Esophagus squamous epithelium (tissue), 5 donors: ENCODE results near the gene PLA2G2D. TPM values are rescaled to one million over a fixed set of nuclear protein-coding genes. Genes with fewer than 3 reads are reported as not detected.

Experiments used
- DNase-seq: peaks from one replicate; lab custom pipeline; 2025; lab: John Stamatoyannopoulos, UW
- H3K27ac ChIP-seq, 4 donors: fragments of 200-600 bp; sonication (generic); one replicate each; pipeline ENCODE4 v1.5.1; 2016 to 2019; ENCODE audit warnings: mild to moderate bottlenecking in 1 of 4
- H3K27me3 ChIP-seq, 4 donors: fragments of 200-600 bp; sonication (generic); 1 replicate in 3 of 4; 2 replicates in 1 of 4; pipeline versions ENCODE4 v1.5.1 to v1.6.0; 2017 to 2021; ENCODE audit warnings: antibody characterized with exemption in 1 of 4
- H3K36me3 ChIP-seq, 3 donors: fragments of 200-600 bp; sonication (generic); one replicate each; pipeline ENCODE4 v1.5.1; 2016 to 2019
- H3K4me1 ChIP-seq, 3 donors: fragments of 200-600 bp; sonication (generic); one replicate each; pipeline ENCODE4 v1.5.1; 2017 to 2019
- H3K4me3 ChIP-seq, 4 donors: fragments of 200-600 bp; sonication (generic); 1 replicate in 3 of 4; 2 replicates in 1 of 4; pipeline ENCODE4 v1.5.1; 2016 to 2019; ENCODE audit warnings: mild to moderate bottlenecking in 2 of 4, moderate library complexity in 1 of 4
- H3K9me3 ChIP-seq, 3 donors: fragments of 200-600 bp; sonication (generic); one replicate each; pipeline ENCODE4 v1.5.1; 2016 to 2019
- POLR2A ChIP-seq, 4 donors: fragments of 450-650 bp; IDR thresholded peaks; one replicate each; pipeline ENCODE4 v1.6.1; 2017; ENCODE audit warnings: antibody characterized with exemption in 4 of 4, mild to moderate bottlenecking in 4 of 4, moderate library complexity in 3 of 4
- WGBS, 2 donors: methylation state at CpG; one replicate each; pipeline ENCODE4 v1.1.5; 2018; 5-methylcytosine and 5-hydroxymethylcytosine counted together
- intact Hi-C: fragments of 100-400 bp; cut with DNase I; formaldehyde crosslinking; loops from one replicate; pipeline ENCODE4 v1.15.0; 2022
- total RNA-seq, 4 donors: library from RNA; depleted of rRNA; stranded (reverse); fragments of >200 nt; gene quantifications; one replicate each; pipeline ENCODE4 v1.1.0, GENCODE V29; 2016
- TF ChIP-seq, protein P1 (sequence below), 6 experiments: fragments of 450-650 bp in 4 of 6; fragments of 200-600 bp in 2 of 6; sonication (generic) in 2 of 6; IDR thresholded peaks; one replicate each; pipeline ENCODE4 v1.5.1; 2016 to 2019; ENCODE audit warnings: antibody characterized with exemption in 6 of 6, mild to moderate bottlenecking in 4 of 6, moderate library complexity in 4 of 6
- donor health status: DM: yes; HTN: yes; CAD: no.

Gene PLA2G2D
- total RNA-seq, 4 donors from 2014 or later = 0.19 TPM; not detected in 3

DNA sequence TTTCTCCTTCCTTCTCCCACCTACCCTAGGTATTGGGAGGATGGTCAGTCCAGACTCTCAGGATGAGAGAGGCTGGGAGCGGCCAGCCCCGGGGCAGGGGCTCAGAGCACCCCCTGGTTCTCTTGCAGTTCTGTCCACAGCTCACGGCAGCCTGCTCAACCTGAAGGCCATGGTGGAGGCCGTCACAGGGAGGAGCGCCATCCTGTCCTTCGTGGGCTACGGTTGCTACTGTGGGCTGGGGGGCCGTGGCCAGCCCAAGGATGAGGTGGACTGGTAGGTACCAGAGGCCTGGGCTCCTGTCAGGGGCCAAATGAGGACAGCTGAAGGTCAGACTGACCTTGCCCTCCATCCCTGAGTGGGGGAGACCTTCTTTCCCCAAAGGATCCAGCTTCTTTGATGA lies 24.0 kb upstream of the PLA2G2D start:
- H3K4me3 ChIP-seq = no peak overlapping the region
- H3K27me3 ChIP-seq = peaks cover 0 to 26% (median 0%) of the 10 kb centered on the region in 4 donors
- H3K36me3 ChIP-seq = no peaks in the 10 kb centered on the region
- no peak for DNase-seq
- WGBS, 2 donors = 100% methylated on average over 1 of the region's 8 CpGs; no CpG with 5 or more reads in 1 of the 2 donors
- no peak overlapping the region for H3K27ac ChIP-seq
- TF ChIP-seq, protein P1, sequence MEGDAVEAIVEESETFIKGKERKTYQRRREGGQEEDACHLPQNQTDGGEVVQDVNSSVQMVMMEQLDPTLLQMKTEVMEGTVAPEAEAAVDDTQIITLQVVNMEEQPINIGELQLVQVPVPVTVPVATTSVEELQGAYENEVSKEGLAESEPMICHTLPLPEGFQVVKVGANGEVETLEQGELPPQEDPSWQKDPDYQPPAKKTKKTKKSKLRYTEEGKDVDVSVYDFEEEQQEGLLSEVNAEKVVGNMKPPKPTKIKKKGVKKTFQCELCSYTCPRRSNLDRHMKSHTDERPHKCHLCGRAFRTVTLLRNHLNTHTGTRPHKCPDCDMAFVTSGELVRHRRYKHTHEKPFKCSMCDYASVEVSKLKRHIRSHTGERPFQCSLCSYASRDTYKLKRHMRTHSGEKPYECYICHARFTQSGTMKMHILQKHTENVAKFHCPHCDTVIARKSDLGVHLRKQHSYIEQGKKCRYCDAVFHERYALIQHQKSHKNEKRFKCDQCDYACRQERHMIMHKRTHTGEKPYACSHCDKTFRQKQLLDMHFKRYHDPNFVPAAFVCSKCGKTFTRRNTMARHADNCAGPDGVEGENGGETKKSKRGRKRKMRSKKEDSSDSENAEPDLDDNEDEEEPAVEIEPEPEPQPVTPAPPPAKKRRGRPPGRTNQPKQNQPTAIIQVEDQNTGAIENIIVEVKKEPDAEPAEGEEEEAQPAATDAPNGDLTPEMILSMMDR (IDR thresholded peaks at IDR 0.05) = no peak
- no peak for TF ChIP-seq POLR2A (IDR thresholded peaks at IDR 0.05)
- peaks cover 0 to 7% (median 0%) of the 10 kb centered on the region in 3 donors for H3K4me1 ChIP-seq
- intact Hi-C loops = no loop called here
- H3K9me3 ChIP-seq = no peaks in the 10 kb centered on the region

DNA sequence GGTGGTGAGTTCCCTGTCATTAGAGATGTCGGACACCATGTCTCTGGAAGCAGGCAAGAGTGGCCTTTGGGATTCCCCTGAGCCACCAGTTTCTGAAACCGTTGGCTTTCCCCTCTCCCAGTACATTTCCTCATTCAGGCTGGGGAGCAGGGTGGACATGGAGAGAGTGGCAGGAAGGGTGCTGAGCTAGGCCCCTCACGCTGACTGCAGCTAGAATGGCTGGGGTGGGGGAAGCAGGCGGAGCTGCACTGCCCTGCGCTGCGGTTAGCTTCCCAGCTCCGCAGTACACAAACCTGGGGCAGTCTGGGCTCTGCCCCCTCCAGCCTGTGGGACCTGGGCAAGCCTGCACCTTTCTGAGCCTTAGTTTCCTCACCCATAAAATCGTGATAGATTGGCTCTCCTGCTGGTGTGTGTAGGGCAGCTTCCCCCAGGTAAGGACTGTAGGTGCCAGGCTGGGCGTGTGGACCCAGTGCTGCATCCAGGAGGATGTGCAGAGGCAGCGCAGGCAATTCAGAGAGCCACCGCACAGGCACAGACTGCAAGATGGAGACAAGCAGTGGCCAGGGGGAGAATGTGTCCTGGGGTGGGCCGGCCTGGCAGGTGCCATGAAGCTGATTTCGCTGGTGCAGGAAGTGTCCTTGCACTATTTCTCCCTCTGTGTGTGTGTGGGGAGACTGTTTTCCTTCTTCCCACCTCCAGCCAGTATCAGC lies 22.8 kb upstream of the PLA2G2D start:
- Histone ChIP-seq H3K36me3 (no peaks in the 10 kb centered on the region), H3K9me3 (no peaks in the 10 kb centered on the region), H3K4me1 (peaks cover 0 to 11% (median 0%) of the 10 kb centered on the region in 3 donors), H3K27ac (no peak overlapping the region), H3K27me3 (peaks cover 0 to 33% (median 0%) of the 10 kb centered on the region in 4 donors), H3K4me3 (no peak overlapping the region)
- DNase-seq = no peak
- WGBS, 2 donors = 73 to 88% methylated on average over 4 to 7 of the region's 13 CpGs
- intact Hi-C loops = no loop called here
- TF ChIP-seq POLR2A (IDR thresholded peaks at IDR 0.05) = no peak

DNA sequence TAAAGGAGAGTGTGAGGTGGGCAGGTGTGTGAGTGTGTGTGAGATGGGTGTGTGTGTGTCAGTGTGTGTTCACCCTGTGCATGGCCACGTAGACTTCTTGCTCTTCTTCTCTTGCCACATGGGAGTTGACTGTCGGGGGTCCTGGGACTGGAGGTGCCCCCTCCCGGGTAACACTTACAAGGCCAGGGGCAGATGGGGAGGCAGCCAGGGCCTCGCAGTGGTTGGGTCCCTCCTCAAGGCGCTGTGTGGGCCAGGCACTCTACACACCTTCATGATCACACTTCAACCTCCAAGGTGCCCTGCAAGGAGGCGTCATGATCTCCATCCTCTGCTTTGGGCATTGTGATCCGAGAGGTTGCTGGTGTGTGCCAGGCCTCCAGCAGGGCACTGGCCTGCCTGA lies 22.1 kb upstream of the PLA2G2D start:
- 80 to 88% methylated on average over 2 to 4 of the region's 7 CpGs for WGBS, 2 donors
- Histone ChIP-seq H3K9me3 (no peaks in the 10 kb centered on the region), H3K27ac (no peak overlapping the region), H3K4me1 (peaks cover 0 to 18% (median 0%) of the 10 kb centered on the region in 3 donors), H3K4me3 (no peak overlapping the region), H3K27me3 (peaks cover 0 to 35% (median 0%) of the 10 kb centered on the region in 4 donors), H3K36me3 (no peaks in the 10 kb centered on the region)
- no peak for DNase-seq
- intact Hi-C loops = no loop called here
- TF ChIP-seq POLR2A (IDR thresholded peaks at IDR 0.05) = no peak
- TF ChIP-seq, protein P1 (IDR thresholded peaks at IDR 0.05) = no peak

DNA sequence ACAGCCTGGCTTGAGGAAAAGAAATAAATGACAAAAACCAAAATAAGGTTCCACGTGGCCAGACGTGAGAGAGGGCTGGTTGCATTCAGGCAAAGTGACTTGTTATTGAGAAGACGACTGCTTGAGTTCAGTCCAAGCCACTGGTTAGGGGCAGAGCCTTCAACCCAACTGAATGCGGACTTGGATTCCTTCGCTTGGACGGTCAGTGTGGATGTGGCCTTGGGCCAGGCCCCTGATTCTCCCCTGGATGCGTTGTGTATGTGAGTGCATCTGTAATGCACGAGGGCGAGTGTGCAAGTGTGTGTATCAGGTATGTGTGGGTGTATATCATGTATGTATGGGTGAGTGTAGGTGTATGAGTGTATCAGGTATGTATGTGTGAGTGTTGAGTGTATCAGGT lies 21.7 kb upstream of the PLA2G2D start:
- Histone ChIP-seq H3K9me3 (no peaks in the 10 kb centered on the region), H3K36me3 (no peaks in the 10 kb centered on the region), H3K27me3 (peaks cover 0 to 35% (median 0%) of the 10 kb centered on the region in 4 donors), H3K27ac (no peak overlapping the region), H3K4me1 (peaks cover 0 to 21% (median 0%) of the 10 kb centered on the region in 3 donors), H3K4me3 (no peak overlapping the region)
- no peak for TF ChIP-seq POLR2A (IDR thresholded peaks at IDR 0.05)
- TF ChIP-seq, protein P1 (IDR thresholded peaks at IDR 0.05) = no peak
- no peak for DNase-seq
- intact Hi-C loops = no loop called here
- WGBS, 2 donors = 82 to 83% methylated on average over 9 of the region's 9 CpGs

DNA sequence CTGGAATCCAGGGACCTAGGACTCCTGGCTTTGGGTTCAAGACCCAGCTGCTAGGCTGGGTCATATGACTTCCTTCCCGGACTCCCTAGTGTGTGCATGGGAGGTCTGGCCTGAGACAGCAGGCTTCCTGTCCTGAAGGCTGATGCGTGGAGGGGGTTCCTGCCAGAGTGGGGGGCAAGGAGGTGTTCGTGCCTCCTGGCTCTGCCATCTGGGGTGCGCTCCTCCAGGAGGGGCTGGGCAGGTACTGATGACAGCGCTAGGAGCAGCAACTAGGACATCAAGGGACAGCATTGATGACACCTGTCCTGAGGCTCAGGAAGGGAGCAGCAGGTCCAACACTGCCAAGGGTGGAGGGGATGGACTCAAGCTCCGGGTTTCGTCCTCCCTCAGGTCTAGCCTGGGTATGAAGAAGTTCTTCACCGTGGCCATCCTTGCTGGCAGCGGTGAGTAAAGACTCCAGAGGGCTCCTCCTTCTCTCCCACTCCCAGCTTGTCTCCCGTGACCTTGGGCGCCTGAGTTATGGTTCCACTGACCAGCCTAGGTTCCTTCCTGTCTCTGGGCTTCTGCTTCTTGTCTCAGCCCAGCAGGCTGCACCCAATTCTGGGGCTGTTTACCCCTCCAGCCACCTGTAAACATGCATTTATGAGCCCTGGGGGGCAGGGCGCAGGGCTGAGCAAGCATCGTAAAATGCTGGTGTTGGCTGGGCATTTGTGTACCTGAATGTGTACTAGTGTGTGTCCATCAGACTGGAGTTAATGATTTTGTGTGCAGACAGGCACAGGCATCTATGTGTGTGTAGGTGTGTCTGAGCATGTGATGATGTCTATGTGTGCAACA lies 20.7 kb upstream of the PLA2G2D start:
- Histone ChIP-seq H3K27ac (no peak overlapping the region), H3K4me1 (peaks cover 0 to 21% (median 0%) of the 10 kb centered on the region in 3 donors), H3K9me3 (no peaks in the 10 kb centered on the region), H3K36me3 (no peaks in the 10 kb centered on the region), H3K27me3 (peaks cover 0 to 35% (median 0%) of the 10 kb centered on the region in 4 donors), H3K4me3 (no peak overlapping the region)
- TF ChIP-seq, protein P1 (IDR thresholded peaks at IDR 0.05) = no peak
- no peak for TF ChIP-seq POLR2A (IDR thresholded peaks at IDR 0.05)
- WGBS, 2 donors = 77 to 93% methylated on average over 5 to 11 of the region's 13 CpGs
- DNase-seq = no peak
- intact Hi-C loops = no loop called here
